GM21619 (cell line): ENCODE data around the gene COL1A2.

Experiments
- ATAC-seq: cut with Tn5 transposase; IDR thresholded peaks from one replicate; pipeline ENCODE4 v1.9.1; 2021; ENCODE audit not compliant: unreplicated experiment

COL1A2 gene

GRCh38 chr7:94477878-94478277, 83.2 kb downstream of the COL1A2 start:
- ATAC-seq: no peak

GRCh38 chr7:94478648-94479214, 84.0 kb downstream of the COL1A2 start:
- no peak for ATAC-seq
